ENCODE data around the gene COG2.

COG2 gene

DNA sequence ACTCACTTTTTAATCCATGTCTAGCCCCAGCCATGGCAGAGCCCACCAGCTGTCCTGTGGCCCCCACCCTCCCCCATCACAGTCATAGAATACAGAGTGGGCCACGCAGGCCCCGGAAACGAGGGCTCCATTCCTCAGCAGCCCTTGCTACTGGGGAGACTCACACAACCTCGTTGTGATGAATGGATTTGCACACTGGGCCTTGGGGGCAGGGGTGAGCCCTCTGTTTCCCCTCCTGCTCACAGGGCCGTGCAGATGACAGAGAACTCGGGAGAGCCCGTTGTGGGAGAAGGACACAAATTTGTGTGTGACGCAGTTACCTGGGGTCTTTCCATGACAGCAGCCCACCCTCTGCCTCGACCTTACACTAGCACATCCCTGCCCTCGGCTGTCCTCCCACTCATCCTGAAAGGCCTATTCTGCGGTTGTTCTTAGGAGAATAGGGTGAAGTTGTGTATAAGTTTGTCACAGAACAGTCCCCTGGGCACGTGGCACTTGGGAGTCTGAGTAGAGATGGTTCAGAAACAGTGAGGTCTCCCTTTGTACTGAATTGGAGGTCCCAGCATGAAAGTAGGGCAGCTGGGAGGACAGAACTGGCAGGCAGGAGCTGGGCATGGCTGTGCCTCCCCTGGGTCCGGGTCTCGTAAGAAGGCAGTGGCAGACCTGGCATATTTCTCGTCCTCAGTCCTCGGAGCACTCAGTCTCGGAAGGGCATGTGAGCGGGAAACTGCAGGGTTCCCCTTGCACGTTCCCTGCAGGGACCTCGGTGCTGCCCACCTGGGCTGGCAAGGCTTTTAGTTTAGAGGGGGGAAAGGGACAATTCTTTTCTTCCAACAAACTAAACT lies 64.8 kb downstream of the COG2 start:
- Histone ChIP-seq H3K4me3 (ENCODE audit: low read length in 2 of 2) (no peak overlapping the region), H4K91ac (ENCODE audit: low read depth, low read length, poor library complexity) (no peak overlapping the region), H3K27ac (replicated peaks; ENCODE audit: low read length) (no peak overlapping the region), H3K23ac (ENCODE audit: low read depth, low read length, poor library complexity) (no peak overlapping the region), H3K36me3 (replicated peaks in 1 of 2; ENCODE audit: control insufficient read depth in 2 of 2, insufficient read depth in 2 of 2, low read length in 2 of 2) (no peaks in the 10 kb centered on the region), H3K4ac (ENCODE audit: low read length) (no peak overlapping the region), H3K4me2 (ENCODE audit: insufficient read depth, low read length, poor library complexity, severe bottlenecking) (no peak overlapping the region), H3K14ac (ENCODE audit: low read length) (no peak overlapping the region), H2BK5ac (ENCODE audit: low read length) (no peak overlapping the region), H4K8ac (ENCODE audit: low read depth, low read length) (no peak overlapping the region), H3K18ac (ENCODE audit: low read length) (no peak overlapping the region), H3K79me1 (ENCODE audit: low read depth, low read length) (no peaks in the 10 kb centered on the region), H2AK5ac (ENCODE audit: low read depth, low read length) (no peak overlapping the region), H2BK120ac (ENCODE audit: low read depth, low read length) (no peak overlapping the region), H3K27me3 (ENCODE audit: control insufficient read depth in 3 of 3, insufficient read depth in 3 of 3, low read depth in 1 of 3, low read length in 3 of 3) (peaks cover 0 to 38% (median 0%) of the 10 kb centered on the region in 3 experiments), H2BK12ac (ENCODE audit: low read length) (no peak overlapping the region), H3K4me1 (ENCODE audit: control insufficient read depth in 2 of 2, insufficient read depth in 1 of 2, low read depth in 1 of 2, low read length in 2 of 2) (peaks cover 7 to 8% of the 10 kb centered on the region in 2 donors), H2BK15ac (ENCODE audit: low read length) (no peak overlapping the region), H3K9me3 (replicated peaks in 1 of 2; ENCODE audit: control insufficient read depth in 2 of 2, insufficient read depth in 1 of 2, low read depth in 1 of 2, low read length in 2 of 2) (no peaks in the 10 kb centered on the region), H3K9ac (ENCODE audit: low read depth, low read length, poor library complexity) (no peak overlapping the region), H2AFZ (ENCODE audit: low read length) (no peak overlapping the region)
- DNase-seq (ENCODE audit: low spot score) = no peak
- WGBS, 2 donors (ENCODE audit: extremely low coverage in 2 of 2, insufficient read length in 2 of 2, insufficient replicate concordance in 1 of 2) = no CpG with 5 or more reads among the region's 20 CpGs

GRCh38 chr1:230707732-230708630 lies 65.7 kb downstream of the COG2 start:
- Histone ChIP-seq H2AFZ (ENCODE audit: low read length) (no peak overlapping the region), H3K4ac (ENCODE audit: low read length) (no peak overlapping the region), H3K4me3 (ENCODE audit: low read length in 2 of 2) (no peak overlapping the region), H4K8ac (ENCODE audit: low read depth, low read length) (no peak overlapping the region), H3K14ac (ENCODE audit: low read length) (no peak overlapping the region), H2AK5ac (ENCODE audit: low read depth, low read length) (peak overlapping the region; percentile 83), H2BK15ac (ENCODE audit: low read length) (no peak overlapping the region), H3K36me3 (replicated peaks in 1 of 2; ENCODE audit: control insufficient read depth in 2 of 2, insufficient read depth in 2 of 2, low read length in 2 of 2) (no peaks in the 10 kb centered on the region), H3K4me2 (ENCODE audit: insufficient read depth, low read length, poor library complexity, severe bottlenecking) (no peak overlapping the region), H3K18ac (ENCODE audit: low read length) (no peak overlapping the region), H3K27me3 (ENCODE audit: control insufficient read depth in 3 of 3, insufficient read depth in 3 of 3, low read depth in 1 of 3, low read length in 3 of 3) (peaks cover 0 to 45% (median 0%) of the 10 kb centered on the region in 3 experiments), H3K9ac (ENCODE audit: low read depth, low read length, poor library complexity) (no peak overlapping the region), H3K23ac (ENCODE audit: low read depth, low read length, poor library complexity) (no peak overlapping the region), H3K79me1 (ENCODE audit: low read depth, low read length) (no peaks in the 10 kb centered on the region), H2BK5ac (ENCODE audit: low read length) (no peak overlapping the region), H4K91ac (ENCODE audit: low read depth, low read length, poor library complexity) (no peak overlapping the region), H3K27ac (replicated peaks; ENCODE audit: low read length) (no peak overlapping the region), H3K4me1 (ENCODE audit: control insufficient read depth in 2 of 2, insufficient read depth in 1 of 2, low read depth in 1 of 2, low read length in 2 of 2) (peaks cover 2 to 3% of the 10 kb centered on the region in 2 donors), H2BK12ac (ENCODE audit: low read length) (no peak overlapping the region), H2BK120ac (ENCODE audit: low read depth, low read length) (no peak overlapping the region), H3K9me3 (replicated peaks in 1 of 2; ENCODE audit: control insufficient read depth in 2 of 2, insufficient read depth in 1 of 2, low read depth in 1 of 2, low read length in 2 of 2) (no peaks in the 10 kb centered on the region)
- no peak for DNase-seq (ENCODE audit: low spot score)
- no CpG with 5 or more reads among the region's 22 CpGs for whole genome bisulfite sequencing, 2 donors (ENCODE audit: extremely low coverage in 2 of 2, insufficient read length in 2 of 2, insufficient replicate concordance in 1 of 2)

- H2BK120ac ChIP-seq (ENCODE audit: low read depth, low read length) = no peak overlapping the region
- WGBS, 2 donors (ENCODE audit: extremely low coverage in 2 of 2, insufficient read length in 2 of 2, insufficient replicate concordance in 1 of 2) = no CpG with 5 or more reads among the region's 16 CpGs
- H3K9me3 ChIP-seq (replicated peaks in 1 of 2; ENCODE audit: control insufficient read depth in 2 of 2, insufficient read depth in 1 of 2, low read depth in 1 of 2, low read length in 2 of 2) = no peaks in the 10 kb centered on the region
- H3K9ac ChIP-seq (ENCODE audit: low read depth, low read length, poor library complexity) = no peak overlapping the region
- peaks cover under 1% of the 10 kb centered on the region in 2 donors for H3K4me1 ChIP-seq (ENCODE audit: control insufficient read depth in 2 of 2, insufficient read depth in 1 of 2, low read depth in 1 of 2, low read length in 2 of 2)
- no peak overlapping the region for H2BK5ac ChIP-seq (ENCODE audit: low read length)
- H2BK12ac ChIP-seq (ENCODE audit: low read length) = no peak overlapping the region
- no peak overlapping the region for H3K18ac ChIP-seq (ENCODE audit: low read length)
- H4K91ac ChIP-seq (ENCODE audit: low read depth, low read length, poor library complexity) = no peak overlapping the region
- DNase-seq (ENCODE audit: low spot score) = no peak
- H3K36me3 ChIP-seq (replicated peaks in 1 of 2; ENCODE audit: control insufficient read depth in 2 of 2, insufficient read depth in 2 of 2, low read length in 2 of 2) = no peaks in the 10 kb centered on the region
- H3K27me3 ChIP-seq (ENCODE audit: control insufficient read depth in 3 of 3, insufficient read depth in 3 of 3, low read depth in 1 of 3, low read length in 3 of 3) = peaks cover 0 to 39% (median 0%) of the 10 kb centered on the region in 3 experiments
- no peak overlapping the region for H2AFZ ChIP-seq (ENCODE audit: low read length)
- no peak overlapping the region for H3K4ac ChIP-seq (ENCODE audit: low read length)
- peak overlapping the region; percentile 33 for H2AK5ac ChIP-seq (ENCODE audit: low read depth, low read length)
- no peak overlapping the region for H3K14ac ChIP-seq (ENCODE audit: low read length)
- no peak overlapping the region for H3K4me2 ChIP-seq (ENCODE audit: insufficient read depth, low read length, poor library complexity, severe bottlenecking)
- H3K79me1 ChIP-seq (ENCODE audit: low read depth, low read length) = no peaks in the 10 kb centered on the region
- H3K27ac ChIP-seq (replicated peaks; ENCODE audit: low read length) = no peak overlapping the region
- no peak overlapping the region for H4K8ac ChIP-seq (ENCODE audit: low read depth, low read length)
- H3K4me3 ChIP-seq (ENCODE audit: low read length in 2 of 2) = no peak overlapping the region
- no peak overlapping the region for H3K23ac ChIP-seq (ENCODE audit: low read depth, low read length, poor library complexity)
- H2BK15ac ChIP-seq (ENCODE audit: low read length) = no peak overlapping the region
Observed at GRCh38 chr1:230708631-230709580, 66.6 kb downstream of the COG2 start.

All from neuronal stem cell (in vitro differentiated cells).